SK-N-SH treated with all-trans-retinoic acid at 6 μM for 48 hours (cell line): ENCODE results near the gene ADAM17.

Experiments used
- ATAC-seq: fragments of 200-7000 bp; cut with Tn5 transposase; 3 replicates; pipeline ENCODE4 v1.9.1; 2020; ENCODE audit warnings: mild to moderate bottlenecking, moderate library complexity
- ARNTL ChIP-seq: fragments of 450-650 bp; formaldehyde crosslinking; IDR thresholded peaks from 2 replicates; pipeline ENCODE4 v1.5.0; 2020; ENCODE audit warnings: low read depth, mild to moderate bottlenecking, moderate library complexity, borderline replicate concordance
- BACH2 ChIP-seq: fragments of 250-450 bp; sonication (Bioruptor Pico); IDR thresholded peaks from 2 replicates; pipeline ENCODE4 v1.9.0; 2021; ENCODE audit warnings: mild to moderate bottlenecking, borderline replicate concordance
- CSDC2 ChIP-seq: fragments of 250-450 bp; sonication (Bioruptor Pico); IDR thresholded peaks from 2 replicates; pipeline ENCODE4 v1.5.0; 2020; ENCODE audit warnings: mild to moderate bottlenecking, moderate library complexity
- ESRRG ChIP-seq: fragments of 250-450 bp; sonication (Bioruptor Pico); IDR thresholded peaks from 2 replicates; pipeline ENCODE4 v1.6.1; 2021; ENCODE audit warnings: mild to moderate bottlenecking
- GLIS3 ChIP-seq: fragments of 250-450 bp; sonication (Bioruptor Pico); IDR thresholded peaks from 2 replicates; pipeline ENCODE4 v1.5.0; 2020; ENCODE audit warnings: mild to moderate bottlenecking, moderate library complexity
- ISL1 ChIP-seq: fragments of 250-450 bp; sonication (Bioruptor Pico); IDR thresholded peaks from 2 replicates; pipeline ENCODE4 v2.1.2; 2022; ENCODE audit warnings: mild to moderate bottlenecking, moderate library complexity
- OSR1 ChIP-seq: fragments of 250-450 bp; sonication (Bioruptor Pico); IDR thresholded peaks from 2 replicates; pipeline ENCODE4 v1.8.0; 2022; ENCODE audit warnings: moderate library complexity, mild to moderate bottlenecking, inconsistent platforms
- PPARA ChIP-seq: fragments of 250-450 bp; sonication (Bioruptor Pico); IDR thresholded peaks from 2 replicates; pipeline ENCODE4 v1.5.0; 2020; ENCODE audit warnings: mild to moderate bottlenecking, borderline replicate concordance
- RARB ChIP-seq: fragments of 250-450 bp; sonication (Bioruptor Pico); IDR thresholded peaks from 2 replicates; pipeline ENCODE4 v1.8.0; 2021; ENCODE audit warnings: mild to moderate bottlenecking, moderate library complexity
- SNAI2 ChIP-seq: fragments of 250-450 bp; sonication (Bioruptor Pico); IDR thresholded peaks from 2 replicates; pipeline ENCODE4 v1.5.0; 2020; ENCODE audit warnings: mild to moderate bottlenecking, moderate library complexity
- TCF4 ChIP-seq: fragments of 250-450 bp; sonication (Bioruptor Pico); IDR thresholded peaks from 2 replicates; pipeline ENCODE4 v1.8.0; 2021; ENCODE audit warnings: mild to moderate bottlenecking, moderate library complexity, borderline replicate concordance
- TOX ChIP-seq: fragments of 250-450 bp; sonication (Bioruptor Pico); IDR thresholded peaks from 2 replicates; pipeline ENCODE4 v1.8.0; 2021; ENCODE audit warnings: mild to moderate bottlenecking, moderate library complexity, borderline replicate concordance
- ZC3H10 ChIP-seq: fragments of 250-450 bp; sonication (Bioruptor Pico); IDR thresholded peaks from 2 replicates; pipeline ENCODE4 v1.5.1; 2021; ENCODE audit warnings: mild to moderate bottlenecking, moderate library complexity
- ZFP3 ChIP-seq: fragments of 250-450 bp; sonication (Bioruptor Pico); IDR thresholded peaks from 2 replicates; pipeline ENCODE4 v1.5.0; 2020; ENCODE audit warnings: mild to moderate bottlenecking, moderate library complexity
- ZFP30 ChIP-seq: fragments of 450-650 bp; formaldehyde crosslinking; IDR thresholded peaks from 2 replicates; pipeline ENCODE4 v1.5.0; 2022; ENCODE audit warnings: mild to moderate bottlenecking, moderate library complexity
- ZNF565 ChIP-seq: fragments of 450-650 bp; formaldehyde crosslinking; conservative IDR thresholded peaks from 2 replicates; pipeline ENCODE4 v1.5.0; 2020; ENCODE audit warnings: low read depth, mild to moderate bottlenecking, moderate library complexity
- ZNF70 ChIP-seq: fragments of 450-650 bp; formaldehyde crosslinking; IDR thresholded peaks from 2 replicates; pipeline ENCODE4 v1.5.0; 2020; ENCODE audit warnings: mild to moderate bottlenecking, moderate library complexity
- ZNF8 ChIP-seq: fragments of 450-650 bp; formaldehyde crosslinking; IDR thresholded peaks from 2 replicates; pipeline ENCODE4 v1.5.0; 2020; ENCODE audit warnings: mild to moderate bottlenecking, moderate library complexity
- TF ChIP-seq, protein P1 (sequence below): fragments of 250-450 bp; sonication (Bioruptor Pico); IDR thresholded peaks from 2 replicates; pipeline ENCODE4 v1.5.1; 2021; ENCODE audit warnings: mild to moderate bottlenecking, moderate library complexity
- TF ChIP-seq, protein P2 (sequence below): fragments of 250-450 bp; sonication (Bioruptor Pico); IDR thresholded peaks from 2 replicates; pipeline ENCODE4 v1.5.0; 2020; ENCODE audit warnings: mild to moderate bottlenecking, moderate library complexity
- TF ChIP-seq, protein P3 (sequence below): fragments of 250-450 bp; sonication (Bioruptor Pico); IDR thresholded peaks from 2 replicates; pipeline ENCODE4 v1.8.0; 2021; ENCODE audit warnings: low read depth, mild to moderate bottlenecking, moderate library complexity, borderline replicate concordance
- TF ChIP-seq, protein P4 (sequence below): fragments of 250-450 bp; sonication (Bioruptor Pico); IDR thresholded peaks from 2 replicates; pipeline ENCODE4 v1.8.0; 2020; ENCODE audit warnings: mild to moderate bottlenecking, moderate library complexity, borderline replicate concordance
- TF ChIP-seq, protein P5 (sequence below): fragments of 250-450 bp; sonication (Bioruptor Pico); IDR thresholded peaks from 2 replicates; pipeline ENCODE4 v1.5.1; 2020; ENCODE audit warnings: low read depth, mild to moderate bottlenecking, moderate library complexity

The ADAM17 gene

DNA sequence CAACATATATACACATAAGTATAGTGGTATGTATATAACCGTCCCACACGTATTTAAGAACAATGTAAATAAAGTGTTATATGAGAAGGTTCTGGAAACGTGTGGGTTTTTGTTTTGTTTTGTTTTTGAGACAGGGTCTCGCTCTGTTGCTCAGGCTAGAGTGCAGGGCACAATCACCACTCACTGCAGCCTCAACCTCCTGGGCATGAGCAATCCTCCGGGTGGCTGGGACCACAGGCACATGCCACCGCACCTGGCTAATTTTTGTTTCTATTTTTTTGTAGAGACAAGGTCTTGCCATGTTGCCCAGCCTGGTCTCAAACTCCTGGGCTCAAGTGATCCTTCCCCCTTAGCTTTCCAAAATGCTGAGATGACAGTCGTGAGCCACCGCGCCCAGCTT is 6.2 kb downstream of the ADAM17 start (continued):
- TF ChIP-seq ESRRG (CRISPR knock-in tag) = no peak
- TF ChIP-seq GLIS3 (CRISPR knock-in tag) = no peak
- no peak for TF ChIP-seq ARNTL (CRISPR knock-in tag)
- TF ChIP-seq OSR1 (CRISPR knock-in tag) = no peak
- TF ChIP-seq CSDC2 (CRISPR knock-in tag) = no peak
- no peak for TF ChIP-seq SNAI2
- TF ChIP-seq RARB (CRISPR knock-in tag) = no peak
- TF ChIP-seq, protein P1, sequence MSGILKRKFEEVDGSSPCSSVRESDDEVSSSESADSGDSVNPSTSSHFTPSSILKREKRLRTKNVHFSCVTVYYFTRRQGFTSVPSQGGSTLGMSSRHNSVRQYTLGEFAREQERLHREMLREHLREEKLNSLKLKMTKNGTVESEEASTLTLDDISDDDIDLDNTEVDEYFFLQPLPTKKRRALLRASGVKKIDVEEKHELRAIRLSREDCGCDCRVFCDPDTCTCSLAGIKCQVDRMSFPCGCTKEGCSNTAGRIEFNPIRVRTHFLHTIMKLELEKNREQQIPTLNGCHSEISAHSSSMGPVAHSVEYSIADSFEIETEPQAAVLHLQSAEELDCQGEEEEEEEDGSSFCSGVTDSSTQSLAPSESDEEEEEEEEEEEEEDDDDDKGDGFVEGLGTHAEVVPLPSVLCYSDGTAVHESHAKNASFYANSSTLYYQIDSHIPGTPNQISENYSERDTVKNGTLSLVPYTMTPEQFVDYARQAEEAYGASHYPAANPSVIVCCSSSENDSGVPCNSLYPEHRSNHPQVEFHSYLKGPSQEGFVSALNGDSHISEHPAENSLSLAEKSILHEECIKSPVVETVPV (CRISPR knock-in tag) = no peak
- no peak for TF ChIP-seq ZFP30 (CRISPR knock-in tag)
- no peak for TF ChIP-seq ZNF565 (CRISPR knock-in tag)

DNA sequence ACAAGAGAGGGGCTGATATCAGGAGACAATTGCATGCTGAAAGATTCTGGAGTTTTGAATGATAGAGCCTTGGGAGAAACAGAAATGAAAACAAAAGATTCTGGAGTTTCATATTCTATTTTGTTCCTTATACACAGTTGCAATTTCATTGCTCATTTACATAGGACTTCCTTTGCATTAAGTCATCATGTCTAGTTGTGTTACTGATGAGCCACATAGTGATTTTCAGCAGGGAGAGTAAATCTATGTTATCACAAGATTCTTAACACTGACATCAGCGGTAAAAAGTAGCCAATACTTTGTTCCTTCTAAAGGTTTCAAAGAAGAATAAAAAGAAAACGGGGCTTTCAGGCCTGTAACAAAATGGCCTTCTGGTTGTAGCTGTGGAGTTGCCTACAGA is 7.1 kb downstream of the ADAM17 start:
- peak; percentile 23; the same call in 2 of the 3 replicates for ATAC-seq
- TF ChIP-seq TOX (CRISPR knock-in tag) (no peak), ARNTL (CRISPR knock-in tag) (no peak), TCF4 (no peak), ESRRG (CRISPR knock-in tag) (no peak), ZFP30 (CRISPR knock-in tag) (no peak), SNAI2 (no peak), ZNF8 (CRISPR knock-in tag) (no peak), GLIS3 (CRISPR knock-in tag) (no peak), ISL1 (CRISPR knock-in tag) (no peak), ZC3H10 (CRISPR knock-in tag) (no peak), ZNF70 (CRISPR knock-in tag) (no peak), CSDC2 (CRISPR knock-in tag) (no peak), BACH2 (CRISPR knock-in tag) (no peak), PPARA (no peak), ZFP3 (CRISPR knock-in tag) (no peak), OSR1 (CRISPR knock-in tag) (no peak), ZNF565 (CRISPR knock-in tag) (no peak)
- TF ChIP-seq, protein P2, sequence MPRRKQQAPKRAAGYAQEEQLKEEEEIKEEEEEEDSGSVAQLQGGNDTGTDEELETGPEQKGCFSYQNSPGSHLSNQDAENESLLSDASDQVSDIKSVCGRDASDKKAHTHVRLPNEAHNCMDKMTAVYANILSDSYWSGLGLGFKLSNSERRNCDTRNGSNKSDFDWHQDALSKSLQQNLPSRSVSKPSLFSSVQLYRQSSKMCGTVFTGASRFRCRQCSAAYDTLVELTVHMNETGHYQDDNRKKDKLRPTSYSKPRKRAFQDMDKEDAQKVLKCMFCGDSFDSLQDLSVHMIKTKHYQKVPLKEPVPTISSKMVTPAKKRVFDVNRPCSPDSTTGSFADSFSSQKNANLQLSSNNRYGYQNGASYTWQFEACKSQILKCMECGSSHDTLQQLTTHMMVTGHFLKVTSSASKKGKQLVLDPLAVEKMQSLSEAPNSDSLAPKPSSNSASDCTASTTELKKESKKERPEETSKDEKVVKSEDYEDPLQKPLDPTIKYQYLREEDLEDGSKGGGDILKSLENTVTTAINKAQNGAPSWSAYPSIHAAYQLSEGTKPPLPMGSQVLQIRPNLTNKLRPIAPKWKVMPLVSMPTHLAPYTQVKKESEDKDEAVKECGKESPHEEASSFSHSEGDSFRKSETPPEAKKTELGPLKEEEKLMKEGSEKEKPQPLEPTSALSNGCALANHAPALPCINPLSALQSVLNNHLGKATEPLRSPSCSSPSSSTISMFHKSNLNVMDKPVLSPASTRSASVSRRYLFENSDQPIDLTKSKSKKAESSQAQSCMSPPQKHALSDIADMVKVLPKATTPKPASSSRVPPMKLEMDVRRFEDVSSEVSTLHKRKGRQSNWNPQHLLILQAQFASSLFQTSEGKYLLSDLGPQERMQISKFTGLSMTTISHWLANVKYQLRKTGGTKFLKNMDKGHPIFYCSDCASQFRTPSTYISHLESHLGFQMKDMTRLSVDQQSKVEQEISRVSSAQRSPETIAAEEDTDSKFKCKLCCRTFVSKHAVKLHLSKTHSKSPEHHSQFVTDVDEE = no peak
- TF ChIP-seq, protein P3, sequence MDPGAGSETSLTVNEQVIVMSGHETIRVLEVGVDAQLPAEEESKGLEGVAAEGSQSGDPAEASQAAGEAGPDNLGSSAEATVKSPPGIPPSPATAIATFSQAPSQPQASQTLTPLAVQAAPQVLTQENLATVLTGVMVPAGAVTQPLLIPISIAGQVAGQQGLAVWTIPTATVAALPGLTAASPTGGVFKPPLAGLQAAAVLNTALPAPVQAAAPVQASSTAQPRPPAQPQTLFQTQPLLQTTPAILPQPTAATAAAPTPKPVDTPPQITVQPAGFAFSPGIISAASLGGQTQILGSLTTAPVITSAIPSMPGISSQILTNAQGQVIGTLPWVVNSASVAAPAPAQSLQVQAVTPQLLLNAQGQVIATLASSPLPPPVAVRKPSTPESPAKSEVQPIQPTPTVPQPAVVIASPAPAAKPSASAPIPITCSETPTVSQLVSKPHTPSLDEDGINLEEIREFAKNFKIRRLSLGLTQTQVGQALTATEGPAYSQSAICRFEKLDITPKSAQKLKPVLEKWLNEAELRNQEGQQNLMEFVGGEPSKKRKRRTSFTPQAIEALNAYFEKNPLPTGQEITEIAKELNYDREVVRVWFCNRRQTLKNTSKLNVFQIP = no peak
- TF ChIP-seq, protein P4, sequence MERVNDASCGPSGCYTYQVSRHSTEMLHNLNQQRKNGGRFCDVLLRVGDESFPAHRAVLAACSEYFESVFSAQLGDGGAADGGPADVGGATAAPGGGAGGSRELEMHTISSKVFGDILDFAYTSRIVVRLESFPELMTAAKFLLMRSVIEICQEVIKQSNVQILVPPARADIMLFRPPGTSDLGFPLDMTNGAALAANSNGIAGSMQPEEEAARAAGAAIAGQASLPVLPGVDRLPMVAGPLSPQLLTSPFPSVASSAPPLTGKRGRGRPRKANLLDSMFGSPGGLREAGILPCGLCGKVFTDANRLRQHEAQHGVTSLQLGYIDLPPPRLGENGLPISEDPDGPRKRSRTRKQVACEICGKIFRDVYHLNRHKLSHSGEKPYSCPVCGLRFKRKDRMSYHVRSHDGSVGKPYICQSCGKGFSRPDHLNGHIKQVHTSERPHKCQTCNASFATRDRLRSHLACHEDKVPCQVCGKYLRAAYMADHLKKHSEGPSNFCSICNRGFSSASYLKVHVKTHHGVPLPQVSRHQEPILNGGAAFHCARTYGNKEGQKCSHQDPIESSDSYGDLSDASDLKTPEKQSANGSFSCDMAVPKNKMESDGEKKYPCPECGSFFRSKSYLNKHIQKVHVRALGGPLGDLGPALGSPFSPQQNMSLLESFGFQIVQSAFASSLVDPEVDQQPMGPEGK = no peak
- TF ChIP-seq, all 23 proteins: peak for 0

DNA sequence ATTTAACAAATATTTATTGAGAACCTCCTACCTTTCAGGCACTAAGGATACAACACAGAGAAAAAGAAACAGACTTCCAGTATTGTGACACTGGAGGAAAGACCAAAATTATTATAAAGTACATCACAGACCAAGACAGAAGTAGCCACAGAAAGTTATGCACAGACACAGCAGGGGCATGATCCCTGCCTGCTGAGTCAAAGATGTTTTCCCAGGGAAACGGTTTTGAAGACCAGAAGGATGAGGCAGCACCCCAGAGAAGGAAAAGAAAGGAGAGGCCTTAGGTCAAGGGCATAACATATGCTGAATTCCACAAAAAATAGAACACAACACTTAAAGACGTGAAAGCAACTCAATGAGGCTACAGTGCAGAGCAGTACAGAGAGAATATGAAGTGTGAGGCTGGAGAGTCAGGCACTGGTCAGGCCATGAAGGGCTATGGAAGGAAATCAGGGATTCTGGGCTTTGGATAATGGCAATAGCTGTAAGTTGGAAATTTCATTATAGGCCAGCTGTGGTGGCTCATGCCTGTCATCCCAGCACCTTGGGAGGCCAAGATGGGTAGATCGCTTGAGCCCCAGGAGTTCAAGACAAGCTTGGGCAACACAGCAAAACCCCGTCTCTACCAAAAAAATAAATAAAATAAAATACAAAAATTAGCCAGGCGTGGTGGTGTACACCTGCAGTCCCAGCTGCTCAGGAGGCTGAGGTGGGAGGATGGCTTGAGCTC is 8.2 kb downstream of the ADAM17 start:
- peak; percentile 30 for ATAC-seq
- no peak for TF ChIP-seq BACH2 (CRISPR knock-in tag)
- TF ChIP-seq TOX (CRISPR knock-in tag) = no peak
- TF ChIP-seq ISL1 (CRISPR knock-in tag) = no peak
- TF ChIP-seq, protein P2 = no peak
- TF ChIP-seq ZNF565 (CRISPR knock-in tag) = no peak
- no peak for TF ChIP-seq PPARA
- no peak for TF ChIP-seq ZNF8 (CRISPR knock-in tag)
- TF ChIP-seq OSR1 (CRISPR knock-in tag) = no peak
- TF ChIP-seq, protein P5, sequence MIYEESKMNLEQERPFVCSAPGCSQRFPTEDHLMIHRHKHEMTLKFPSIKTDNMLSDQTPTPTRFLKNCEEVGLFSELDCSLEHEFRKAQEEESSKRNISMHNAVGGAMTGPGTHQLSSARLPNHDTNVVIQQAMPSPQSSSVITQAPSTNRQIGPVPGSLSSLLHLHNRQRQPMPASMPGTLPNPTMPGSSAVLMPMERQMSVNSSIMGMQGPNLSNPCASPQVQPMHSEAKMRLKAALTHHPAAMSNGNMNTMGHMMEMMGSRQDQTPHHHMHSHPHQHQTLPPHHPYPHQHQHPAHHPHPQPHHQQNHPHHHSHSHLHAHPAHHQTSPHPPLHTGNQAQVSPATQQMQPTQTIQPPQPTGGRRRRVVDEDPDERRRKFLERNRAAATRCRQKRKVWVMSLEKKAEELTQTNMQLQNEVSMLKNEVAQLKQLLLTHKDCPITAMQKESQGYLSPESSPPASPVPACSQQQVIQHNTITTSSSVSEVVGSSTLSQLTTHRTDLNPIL (CRISPR knock-in tag) = no peak
- TF ChIP-seq ZFP30 (CRISPR knock-in tag) = no peak
- TF ChIP-seq SNAI2 = no peak
- TF ChIP-seq, protein P3 = no peak
- TF ChIP-seq GLIS3 (CRISPR knock-in tag) = no peak
